Measurements from ENCODE around the gene MRPL45.
"Not testable (repeated sequence)": the region's sequence is repeated elsewhere in the genome, so short reads cannot be mapped to it uniquely, and the experiment has no call there.

The MRPL45 gene

GRCh38 chr17:38296834-38297517 is at the start of gene MRPL45:
Gene MRPL45, plus strand, starts transcription at chr17:38297168. Its CDS starts 16 bp downstream, at chr17:38297184.
- peak; percentile 94 to 95 for DNase-seq (ENCODE audit: low read depth in 2 of 2)

- DNase-seq (ENCODE audit: low read depth in 2 of 2), result not testable (repeated sequence)
Measured at GRCh38 chr17:38253191-38253590, 43.8 kb upstream of the MRPL45 start.

DNA sequence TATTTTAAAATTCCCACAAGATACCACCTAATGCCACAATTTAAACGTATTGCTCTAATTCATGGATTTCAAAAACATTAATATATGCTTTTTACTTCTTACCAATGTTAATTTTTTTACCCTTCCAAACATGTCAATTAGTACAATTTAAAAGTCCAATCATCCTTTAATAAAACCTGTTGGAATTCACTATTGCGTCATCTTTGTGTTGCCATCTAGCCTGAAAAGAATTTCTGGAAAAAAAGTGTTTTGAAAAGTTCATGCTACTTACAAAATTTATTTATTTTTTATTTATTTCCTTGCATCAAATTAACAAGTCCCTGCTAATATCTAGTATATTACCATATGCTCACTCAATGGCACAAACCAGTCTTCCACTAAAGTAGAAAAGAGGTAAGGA is 42.6 kb upstream of the MRPL45 start:
- DNase-seq (ENCODE audit: low read depth in 2 of 2), result not testable (repeated sequence)

GRCh38 chr17:38257013-38257621 is 39.9 kb upstream of the MRPL45 start:
- peak; percentile 67 to 78 for DNase-seq (ENCODE audit: low read depth in 2 of 2)

DNA sequence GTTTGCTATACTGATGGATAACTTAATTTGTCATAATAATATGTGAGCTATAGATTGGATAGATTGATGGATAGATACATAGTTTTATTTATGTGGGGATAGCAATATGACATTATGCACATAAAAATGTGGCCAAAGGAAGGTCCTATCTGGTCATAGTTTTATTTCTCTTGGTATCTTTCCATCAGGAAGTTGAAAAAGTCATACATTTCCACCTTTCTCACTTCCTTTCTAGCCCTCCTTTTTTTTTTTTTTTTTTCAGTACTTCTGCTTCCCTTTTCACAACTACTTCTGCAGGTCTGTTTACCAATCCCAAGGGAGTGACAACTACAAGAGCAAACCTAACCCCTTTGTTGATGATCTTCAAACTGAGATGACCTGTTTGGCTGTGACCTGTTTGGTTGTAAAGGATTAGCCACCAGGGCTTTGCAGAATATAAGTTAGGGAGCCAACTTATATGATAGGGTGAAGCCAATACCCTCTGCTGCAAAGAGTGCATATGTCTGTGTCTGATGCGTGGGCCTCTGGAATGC is 30.9 kb upstream of the MRPL45 start:
- DNase-seq (ENCODE audit: low read depth in 2 of 2), result not testable (repeated sequence)

DNA sequence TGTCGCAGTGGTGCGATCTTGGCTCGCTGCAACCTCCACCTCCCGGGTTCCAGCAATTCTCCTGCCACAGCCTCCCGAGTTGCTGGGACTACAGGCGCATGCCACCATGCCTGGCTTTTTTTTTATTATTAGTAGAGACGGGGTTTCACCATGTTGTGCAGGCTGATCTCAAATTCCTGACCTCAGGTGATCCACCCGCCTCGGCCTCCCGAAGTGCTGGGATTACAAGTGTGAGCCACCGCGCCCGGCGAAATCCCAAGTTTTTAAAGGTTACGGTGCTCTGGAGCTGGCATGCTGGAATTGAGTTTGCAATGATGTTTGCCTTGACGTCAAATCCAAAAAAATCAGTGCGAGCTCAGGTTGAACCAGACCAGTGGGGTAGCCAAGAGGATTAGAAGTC is 30.4 kb upstream of the MRPL45 start:
- DNase-seq (ENCODE audit: low read depth in 2 of 2), result not testable (repeated sequence)

DNA sequence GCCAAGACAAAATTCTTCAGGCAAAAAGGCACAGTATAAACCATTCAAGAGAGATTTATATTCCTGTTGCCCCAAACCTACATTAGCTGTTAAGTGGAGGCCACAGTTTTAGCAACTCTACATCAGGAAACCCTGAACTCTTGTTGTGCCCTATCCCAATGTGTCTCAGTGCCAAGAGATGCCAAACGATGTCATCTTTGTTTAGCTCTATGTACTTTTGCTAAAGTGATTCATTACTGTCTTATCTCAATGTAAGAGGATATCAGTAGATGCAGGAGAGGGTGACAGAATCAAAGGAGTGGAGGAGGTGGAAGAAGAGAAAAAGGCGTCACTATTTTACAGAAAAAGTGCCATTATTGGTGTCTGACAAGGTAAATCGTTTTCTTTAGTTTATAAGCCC is 28.8 kb upstream of the MRPL45 start:
- not testable (repeated sequence) for DNase-seq (ENCODE audit: low read depth in 2 of 2)

DNA sequence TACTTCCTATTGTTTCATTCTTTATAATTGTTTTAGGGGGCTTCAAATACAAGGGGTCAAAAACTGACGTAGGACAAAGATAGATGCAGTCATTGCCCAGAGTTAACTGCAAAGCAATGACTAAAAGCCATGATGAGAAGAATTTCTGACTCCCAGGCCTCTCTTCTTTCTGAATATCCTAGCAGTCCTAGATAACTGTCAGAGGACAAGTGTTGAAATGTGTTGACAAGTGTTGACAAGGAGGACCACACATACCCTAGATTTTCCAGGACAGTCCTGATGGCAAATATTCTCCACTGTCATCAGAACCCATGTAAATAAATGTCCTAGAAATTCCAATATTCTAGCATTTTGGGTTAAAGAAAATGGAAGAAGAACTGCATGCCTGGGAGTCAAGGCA is 27.9 kb upstream of the MRPL45 start:
- DNase-seq (ENCODE audit: low read depth in 2 of 2), result not testable (repeated sequence)

GRCh38 chr17:38269552-38269951 is 27.4 kb upstream of the MRPL45 start:
- DNase-seq (ENCODE audit: low read depth in 2 of 2), result not testable (repeated sequence)

GRCh38 chr17:38285994-38286393 is 11.0 kb upstream of the MRPL45 start:
- not testable (repeated sequence) for DNase-seq (ENCODE audit: low read depth in 2 of 2)

DNA sequence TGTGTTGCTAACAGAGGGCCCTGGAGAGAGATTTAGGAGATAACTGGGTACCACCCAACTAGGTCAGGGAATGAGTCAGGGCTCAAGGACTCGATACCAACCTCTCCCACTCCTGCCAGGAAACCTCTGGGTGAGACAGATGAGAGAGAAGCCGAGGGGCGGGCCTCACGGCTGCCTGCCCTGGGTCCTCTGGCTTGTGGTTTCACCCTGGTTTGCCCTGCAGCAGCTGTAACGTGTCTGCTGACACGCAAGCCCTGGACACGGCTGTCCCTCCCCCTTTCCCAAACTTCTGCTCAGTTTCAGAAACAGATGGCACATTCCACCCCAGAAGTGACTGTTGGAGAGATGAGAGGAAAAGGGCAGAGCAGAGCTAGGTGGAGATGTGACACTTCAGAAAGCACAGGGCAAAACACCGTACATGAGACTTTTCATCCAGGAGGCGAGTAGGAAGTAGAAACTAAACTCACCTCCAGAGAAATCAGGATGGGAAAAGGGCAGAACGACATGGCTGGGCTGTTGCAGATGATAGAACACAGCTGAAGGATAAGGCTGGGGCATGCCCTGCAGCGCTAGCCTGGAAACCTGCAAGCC is 10.4 kb upstream of the MRPL45 start:
- DNase-seq (ENCODE audit: low read depth in 2 of 2), result peak in 1 of 2 experiments; percentile 17

- DNase-seq (ENCODE audit: low read depth in 2 of 2), result not testable (repeated sequence)
Measured at GRCh38 chr17:38288217-38288827, 8.6 kb upstream of the MRPL45 start.

GRCh38 chr17:38289760-38290159 is 7.2 kb upstream of the MRPL45 start:
- DNase-seq (ENCODE audit: low read depth in 2 of 2), result not testable (repeated sequence)

DNA sequence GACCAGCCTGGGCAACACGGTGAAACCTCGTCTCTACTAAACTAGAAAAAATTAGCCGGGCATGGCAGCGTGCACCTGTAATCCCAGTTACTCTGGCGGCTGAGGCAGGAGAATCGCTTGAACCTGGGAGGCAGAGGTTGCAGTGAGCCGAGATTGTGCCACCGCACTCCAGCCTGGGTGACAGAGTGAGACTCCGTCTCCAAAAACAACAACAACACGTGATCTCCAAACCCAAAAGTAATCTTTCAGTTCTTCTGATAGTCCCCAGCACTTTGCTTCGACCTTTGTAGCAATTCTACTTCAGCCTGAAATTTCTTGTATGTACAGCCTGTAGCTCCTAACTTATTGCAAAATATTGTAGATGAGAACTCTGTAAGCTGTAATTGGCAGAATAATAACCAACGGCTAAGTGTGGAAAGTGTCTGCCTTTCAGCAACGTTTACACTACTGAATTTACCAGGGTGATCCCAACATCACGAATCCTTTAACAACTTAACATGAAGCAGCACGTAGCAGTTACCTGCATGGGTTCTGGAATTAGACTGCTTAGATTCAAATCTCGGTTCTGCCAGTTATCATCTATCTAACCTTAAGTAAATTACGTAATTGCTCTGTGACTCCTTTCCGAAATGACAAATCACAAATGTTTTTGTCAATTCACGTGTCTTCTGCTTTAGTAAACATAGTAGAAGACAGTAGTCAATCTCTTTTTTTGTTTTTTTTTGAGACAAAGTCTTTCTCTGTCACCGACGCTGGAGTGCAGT is 1.2 kb upstream of the MRPL45 start:
- DNase-seq (ENCODE audit: low read depth in 2 of 2), result not testable (repeated sequence)

DNA sequence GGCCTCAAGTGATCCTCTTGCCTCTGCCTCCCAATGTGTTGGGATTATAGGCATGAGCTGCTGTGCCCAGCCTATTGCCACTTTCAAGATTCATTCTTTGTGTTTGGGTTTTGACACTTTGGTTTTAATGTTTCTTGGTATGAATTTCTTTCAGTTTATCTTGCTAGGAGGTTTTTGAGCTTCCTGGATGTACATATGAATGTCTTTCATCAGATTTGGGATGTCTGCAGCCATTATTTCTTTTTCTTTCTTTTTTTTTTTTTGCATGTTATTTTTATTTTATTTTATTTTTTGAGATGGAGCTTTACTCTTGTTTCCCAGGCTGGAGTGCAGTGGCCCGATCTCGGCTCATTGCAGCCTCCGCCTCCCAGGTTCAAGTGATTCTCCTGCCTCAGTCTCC is 18.5 kb downstream of the MRPL45 start:
- no peak for DNase-seq (ENCODE audit: low read depth in 2 of 2)

GRCh38 chr17:38317081-38317480 is 20.1 kb downstream of the MRPL45 start:
- no peak for DNase-seq (ENCODE audit: low read depth in 2 of 2)

DNA sequence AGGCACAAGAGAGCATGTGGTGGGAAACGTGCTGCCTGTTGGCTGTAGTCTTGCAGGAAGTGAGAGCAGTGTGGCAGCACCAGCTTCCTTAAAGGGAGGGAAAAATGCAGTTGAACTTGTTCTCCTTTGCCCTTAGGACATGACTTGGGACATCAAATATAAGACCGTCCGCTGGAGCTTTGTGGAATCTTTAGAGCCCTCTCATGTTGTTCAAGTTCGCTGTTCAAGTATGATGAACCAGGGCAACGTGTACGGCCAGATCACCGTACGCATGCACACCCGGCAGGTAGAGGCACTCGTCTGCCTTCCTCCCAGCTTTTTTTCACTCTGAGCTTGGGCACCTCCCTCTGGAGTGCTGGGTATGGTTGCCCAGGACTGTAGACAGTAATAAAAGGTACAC is 23.5 kb downstream of the MRPL45 start:
- DNase-seq (ENCODE audit: low read depth in 2 of 2), result no peak

- DNase-seq (ENCODE audit: low read depth in 2 of 2), result peak; percentile 43 to 70
Measured at GRCh38 chr17:38322156-38322779, 25.3 kb downstream of the MRPL45 start.

- no peak for DNase-seq (ENCODE audit: low read depth in 2 of 2)
Measured at GRCh38 chr17:38322897-38323296, 25.9 kb downstream of the MRPL45 start.

DNA sequence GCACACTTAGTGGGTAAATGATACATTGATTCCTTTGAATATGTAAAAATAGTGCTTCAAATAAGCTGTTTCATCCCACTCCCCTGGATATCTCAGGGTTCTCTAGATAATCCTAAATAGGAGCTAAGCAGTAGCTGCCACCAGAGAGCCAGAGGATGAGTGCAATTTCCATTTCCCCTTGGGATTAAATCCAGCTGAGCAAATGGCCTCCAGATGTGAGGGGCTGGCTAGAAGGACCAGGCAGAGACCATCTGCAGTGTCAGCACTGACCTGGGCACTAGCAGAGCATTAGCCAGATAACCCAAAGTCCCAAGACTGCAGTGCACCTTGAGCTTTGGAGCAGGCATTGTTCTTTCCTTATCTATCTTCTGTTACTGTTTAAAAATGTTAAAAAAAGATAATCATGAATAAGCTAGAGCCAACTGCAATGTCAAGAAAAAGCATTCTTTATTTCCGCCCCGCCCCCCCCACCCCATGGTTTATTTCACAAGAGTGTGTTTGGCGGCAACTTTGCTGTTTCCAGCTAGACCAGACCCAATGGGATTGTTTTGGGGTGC is 27.3 kb downstream of the MRPL45 start:
- DNase-seq (ENCODE audit: low read depth in 2 of 2), result no peak

GRCh38 chr17:38324772-38325171 is 27.8 kb downstream of the MRPL45 start:
- DNase-seq (ENCODE audit: low read depth in 2 of 2), result no peak
